ENCODE data around the gene AARS1.
"Not testable (repeated sequence)": the region's sequence is repeated elsewhere in the genome, so short reads cannot be mapped to it uniquely, and the experiment has no call there.

AARS1 gene

DNA sequence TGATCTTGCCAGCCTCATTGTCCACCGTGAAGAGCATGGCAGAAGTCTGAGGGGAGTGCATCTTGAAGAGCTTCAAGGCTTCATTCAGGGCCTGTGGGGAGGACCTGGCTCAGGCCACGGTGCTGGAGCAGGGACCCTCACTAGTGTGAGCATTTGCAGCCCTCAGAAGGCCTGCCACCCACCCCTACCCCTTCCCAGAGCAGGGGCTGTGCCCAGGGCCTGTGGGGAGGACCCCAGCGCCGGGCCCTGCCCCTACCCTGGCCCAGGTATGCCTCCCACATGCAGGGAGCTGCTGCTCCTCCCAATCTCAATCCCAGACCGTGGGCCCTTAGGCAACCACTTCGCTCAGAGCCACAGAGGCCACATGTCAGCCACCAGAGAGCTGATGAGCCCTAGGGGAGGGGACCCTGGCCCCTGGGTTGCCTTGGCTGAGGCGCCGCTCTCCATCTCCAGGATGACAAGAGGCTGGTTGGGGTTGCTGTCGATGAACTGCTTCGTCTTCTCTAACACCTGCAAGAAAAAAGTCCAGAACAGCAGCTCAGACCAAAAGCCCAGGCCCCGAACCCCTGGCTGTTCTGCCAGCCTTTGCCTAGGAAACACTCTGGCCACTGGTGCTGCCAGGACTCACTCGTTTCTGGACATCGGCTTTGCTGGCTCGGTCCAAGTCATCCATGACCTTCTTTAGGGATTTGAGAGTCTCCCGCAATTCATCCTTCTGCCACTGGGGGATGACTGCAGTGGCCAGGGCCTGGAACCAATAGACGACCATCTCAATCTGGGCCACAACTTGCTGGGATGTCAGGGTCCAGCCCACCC is 35.8 kb downstream of the AARS1 start:
- DNase-seq (ENCODE audit: low read depth) = peak; percentile 63
- TF ChIP-seq MYC (IDR thresholded peaks at IDR 0.05; ENCODE audit: low read depth, low read length) = no peak
- TF ChIP-seq, protein P1, sequence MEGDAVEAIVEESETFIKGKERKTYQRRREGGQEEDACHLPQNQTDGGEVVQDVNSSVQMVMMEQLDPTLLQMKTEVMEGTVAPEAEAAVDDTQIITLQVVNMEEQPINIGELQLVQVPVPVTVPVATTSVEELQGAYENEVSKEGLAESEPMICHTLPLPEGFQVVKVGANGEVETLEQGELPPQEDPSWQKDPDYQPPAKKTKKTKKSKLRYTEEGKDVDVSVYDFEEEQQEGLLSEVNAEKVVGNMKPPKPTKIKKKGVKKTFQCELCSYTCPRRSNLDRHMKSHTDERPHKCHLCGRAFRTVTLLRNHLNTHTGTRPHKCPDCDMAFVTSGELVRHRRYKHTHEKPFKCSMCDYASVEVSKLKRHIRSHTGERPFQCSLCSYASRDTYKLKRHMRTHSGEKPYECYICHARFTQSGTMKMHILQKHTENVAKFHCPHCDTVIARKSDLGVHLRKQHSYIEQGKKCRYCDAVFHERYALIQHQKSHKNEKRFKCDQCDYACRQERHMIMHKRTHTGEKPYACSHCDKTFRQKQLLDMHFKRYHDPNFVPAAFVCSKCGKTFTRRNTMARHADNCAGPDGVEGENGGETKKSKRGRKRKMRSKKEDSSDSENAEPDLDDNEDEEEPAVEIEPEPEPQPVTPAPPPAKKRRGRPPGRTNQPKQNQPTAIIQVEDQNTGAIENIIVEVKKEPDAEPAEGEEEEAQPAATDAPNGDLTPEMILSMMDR (IDR thresholded peaks at IDR 0.05; ENCODE audit: low read depth, low read length) = peak; percentile 78
- no peak overlapping the region for H3K4me3 ChIP-seq (ENCODE audit: low read depth, low read length)

DNA sequence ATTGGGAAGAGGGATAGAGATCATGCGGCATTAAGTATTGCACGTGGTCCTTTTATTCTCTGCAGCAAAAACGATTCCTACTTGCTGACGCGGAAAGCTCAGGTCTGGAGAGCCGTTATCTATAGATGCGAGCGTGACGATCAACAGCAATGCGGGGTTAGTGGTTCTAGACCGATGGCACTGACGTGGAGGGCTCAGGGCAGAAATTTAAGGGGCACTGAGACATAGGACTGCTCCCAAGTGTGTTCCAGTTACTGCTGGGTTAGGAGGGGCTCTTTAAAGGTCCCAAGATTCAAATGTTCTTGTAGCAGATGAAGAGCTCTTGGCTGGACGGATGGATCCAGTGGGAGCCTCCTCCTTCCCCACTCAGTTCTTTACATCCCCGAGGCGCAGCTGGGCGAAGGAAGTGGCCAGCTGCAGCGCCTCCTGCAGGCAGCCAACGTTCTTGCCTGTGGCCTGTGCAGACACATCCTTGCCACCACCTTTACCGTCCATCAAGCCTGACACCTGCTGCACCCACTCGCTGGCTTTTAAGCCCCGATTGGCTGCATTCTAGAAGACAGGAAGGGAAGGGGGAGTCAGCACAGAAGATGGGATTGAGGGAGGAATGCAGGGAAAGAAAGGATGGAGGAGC is 36.8 kb downstream of the AARS1 start:
- DNase-seq (ENCODE audit: low read depth) = peak; percentile 56
- no peak for TF ChIP-seq MYC (IDR thresholded peaks at IDR 0.05; ENCODE audit: low read depth, low read length)
- TF ChIP-seq, protein P1 (IDR thresholded peaks at IDR 0.05; ENCODE audit: low read depth, low read length) = peak; percentile 50
- H3K4me3 ChIP-seq (ENCODE audit: low read depth, low read length) = peak overlapping the region; percentile 36

DNA sequence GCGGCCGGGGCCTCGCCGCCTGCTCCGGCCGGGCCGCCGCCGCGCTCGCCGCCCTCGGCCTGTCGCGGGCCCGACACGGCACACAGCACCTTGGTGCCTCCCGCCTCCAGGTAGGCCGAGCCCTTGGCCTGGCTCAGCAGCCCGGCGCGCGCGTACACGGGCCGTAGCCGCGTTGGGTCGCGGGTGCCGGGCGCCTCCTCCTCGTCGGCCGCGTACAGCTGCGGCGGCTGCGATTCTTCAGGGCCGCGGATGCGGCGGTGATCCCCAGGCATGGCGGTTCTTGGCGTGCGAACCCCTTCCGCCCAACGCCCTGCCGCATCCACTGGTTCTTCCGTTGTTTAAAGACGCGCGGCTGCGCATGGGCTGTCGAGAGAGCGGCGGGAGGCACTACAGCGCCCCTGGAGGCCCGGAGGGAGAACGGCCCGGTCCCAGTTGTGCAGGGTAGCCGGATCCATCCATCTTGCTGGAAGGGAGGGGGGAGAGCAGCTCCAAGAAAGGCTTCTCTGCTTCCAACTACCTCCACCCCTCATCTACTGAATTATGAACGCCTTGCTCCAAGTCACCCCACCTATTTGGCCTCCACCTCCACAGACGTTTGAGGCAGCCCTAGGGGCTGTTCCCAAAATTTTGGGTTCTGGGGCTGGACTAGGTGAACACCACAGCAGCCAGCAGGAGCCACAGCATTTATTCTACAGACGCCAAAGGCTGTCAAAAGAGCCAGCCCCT is 37.5 kb downstream of the AARS1 start, which contains the start of gene EXOSC6:
Gene EXOSC6, minus strand, starts transcription at position 312 of the 726 bp plus-strand sequence. Its CDS starts 40 bp downstream, at position 272.
- peak within 1 kb of the TSS; percentile 88 for H3K4me3 ChIP-seq (ENCODE audit: low read depth, low read length)
- DNase-seq (ENCODE audit: low read depth) = peak; percentile 98
- TF ChIP-seq, protein P1 (IDR thresholded peaks at IDR 0.05; ENCODE audit: low read depth, low read length) = peak; percentile 92
- TF ChIP-seq POLR2A (IDR thresholded peaks at IDR 0.05; ENCODE audit: extremely low read depth, insufficient read length) = peak; percentile 88
- TF ChIP-seq, protein P2, sequence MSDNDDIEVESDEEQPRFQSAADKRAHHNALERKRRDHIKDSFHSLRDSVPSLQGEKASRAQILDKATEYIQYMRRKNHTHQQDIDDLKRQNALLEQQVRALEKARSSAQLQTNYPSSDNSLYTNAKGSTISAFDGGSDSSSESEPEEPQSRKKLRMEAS (IDR thresholded peaks at IDR 0.05; ENCODE audit: low read depth, low read length) = peak; percentile 63
- TF ChIP-seq MYC (IDR thresholded peaks at IDR 0.05; ENCODE audit: low read depth, low read length) = peak; percentile 75

DNA sequence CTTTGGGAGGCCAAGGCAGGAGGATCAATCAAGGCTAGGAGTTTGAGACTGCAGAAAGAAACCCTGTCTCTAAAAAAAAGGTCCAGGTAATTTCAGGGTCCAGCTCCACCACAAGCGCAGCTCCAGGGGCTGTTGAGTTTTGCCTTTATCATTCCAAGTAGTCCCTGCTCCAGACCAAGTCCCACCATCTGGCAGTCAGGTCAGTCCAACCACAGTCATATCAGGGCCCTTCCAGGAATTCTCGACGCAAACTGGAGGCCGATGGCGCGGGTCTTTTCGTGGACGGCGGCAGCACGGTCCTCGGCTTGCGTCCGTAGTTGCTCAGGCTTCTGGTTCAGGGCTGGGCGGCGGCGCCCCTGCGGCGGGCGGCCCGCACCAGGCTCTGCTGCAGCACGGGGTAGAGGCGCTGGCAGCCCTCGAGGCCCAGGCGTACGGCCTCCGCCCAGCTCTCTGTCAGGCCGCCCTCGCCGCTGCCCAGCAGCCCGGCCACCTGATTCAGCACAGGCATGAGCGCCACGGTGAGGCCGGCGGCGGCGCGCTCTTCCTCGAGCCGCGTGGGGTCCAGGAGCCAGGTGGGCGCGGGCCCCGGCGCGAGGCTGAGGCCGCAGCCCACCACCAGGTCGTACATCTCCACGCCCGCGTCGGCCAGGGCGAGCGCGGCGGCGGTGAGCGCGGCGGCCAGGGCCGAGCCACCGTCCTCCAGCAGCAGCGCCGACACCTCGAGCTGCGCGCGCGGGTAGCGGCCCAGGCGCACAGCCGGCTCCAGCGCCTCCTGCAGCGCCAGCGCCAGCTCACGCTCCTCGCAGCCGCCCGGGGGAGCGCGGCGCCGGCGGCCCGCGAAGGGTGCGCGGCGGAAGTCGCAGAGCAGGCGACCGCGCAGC is 38.3 kb downstream of the AARS1 start:
- peak; percentile 79 for DNase-seq (ENCODE audit: low read depth)
- TF ChIP-seq, protein P1 (IDR thresholded peaks at IDR 0.05; ENCODE audit: low read depth, low read length) = no peak
- no peak for TF ChIP-seq POLR2A (IDR thresholded peaks at IDR 0.05; ENCODE audit: extremely low read depth, insufficient read length)
- TF ChIP-seq MYC (IDR thresholded peaks at IDR 0.05; ENCODE audit: low read depth, low read length) = peak; percentile 41; the same call in 1 of the 2 replicates
- TF ChIP-seq, protein P2 (IDR thresholded peaks at IDR 0.05; ENCODE audit: low read depth, low read length) = no peak
- peak overlapping the region; percentile 88 for H3K4me3 ChIP-seq (ENCODE audit: low read depth, low read length)

DNA sequence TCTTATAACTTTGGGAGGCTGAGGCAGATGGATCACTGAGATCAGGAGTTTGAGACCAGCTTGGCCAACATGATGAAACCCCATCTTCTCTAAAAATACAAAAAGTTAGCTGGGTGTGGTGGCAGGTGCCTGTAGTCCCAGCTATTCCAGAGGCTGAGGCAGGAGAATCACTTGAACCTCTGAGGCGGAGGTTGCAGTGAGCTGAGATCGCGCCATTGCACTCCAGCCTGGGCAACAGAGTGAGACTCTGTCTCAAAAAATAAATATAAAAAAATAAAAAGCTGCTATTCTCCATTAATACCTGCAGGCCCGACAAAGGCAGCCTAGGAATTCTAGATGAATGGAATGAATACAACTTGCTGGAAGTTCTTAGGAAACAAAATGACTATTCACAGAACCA is 39.6 kb downstream of the AARS1 start:
- H3K4me3 ChIP-seq (ENCODE audit: low read depth, low read length) = peak overlapping the region; percentile 76
- not testable (repeated sequence) for DNase-seq (ENCODE audit: low read depth)

DNA sequence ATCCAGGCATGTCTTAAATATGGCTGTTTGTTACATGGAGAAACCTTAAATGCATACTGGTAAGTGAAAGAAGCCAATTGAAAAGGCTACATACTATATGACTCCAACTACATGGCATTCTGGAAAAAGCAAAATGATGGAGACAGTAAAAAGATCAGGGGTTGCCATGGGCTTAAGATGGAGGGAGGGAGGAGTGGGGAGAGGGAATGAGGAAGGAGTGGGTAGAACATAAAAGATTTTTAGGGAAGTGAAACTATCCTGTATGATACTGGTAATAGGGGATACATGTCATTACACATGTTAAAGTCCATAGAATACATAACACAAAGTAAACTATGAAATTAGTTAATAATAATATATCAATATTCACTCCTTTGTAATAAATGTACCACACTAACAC is 50.5 kb downstream of the AARS1 start:
- DNase-seq (ENCODE audit: low read depth) = peak; percentile 71
- H3K4me3 ChIP-seq (ENCODE audit: low read depth, low read length) = not testable (repeated sequence)

DNA sequence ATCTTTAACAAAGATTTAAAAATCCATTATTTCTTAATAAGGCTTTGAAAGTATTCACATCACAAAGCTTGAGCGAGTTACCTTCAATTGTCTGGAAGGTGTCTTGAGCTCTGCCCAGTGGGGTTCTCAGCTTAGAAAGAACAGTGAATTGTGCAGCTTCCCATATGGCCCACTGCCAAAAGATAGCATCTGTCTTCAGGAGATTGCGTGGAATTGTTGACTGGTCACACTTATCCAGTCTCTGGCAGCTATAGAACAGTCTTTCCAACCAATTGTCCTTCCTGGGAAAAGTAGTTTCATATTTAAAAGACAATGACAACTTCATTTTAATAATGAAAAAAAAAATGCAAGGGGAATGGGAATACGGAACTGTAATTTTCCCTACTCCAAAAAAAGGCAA is 57.5 kb downstream of the AARS1 start:
- not testable (repeated sequence) for H3K4me3 ChIP-seq (ENCODE audit: low read depth, low read length); DNase-seq (ENCODE audit: low read depth)

DNA sequence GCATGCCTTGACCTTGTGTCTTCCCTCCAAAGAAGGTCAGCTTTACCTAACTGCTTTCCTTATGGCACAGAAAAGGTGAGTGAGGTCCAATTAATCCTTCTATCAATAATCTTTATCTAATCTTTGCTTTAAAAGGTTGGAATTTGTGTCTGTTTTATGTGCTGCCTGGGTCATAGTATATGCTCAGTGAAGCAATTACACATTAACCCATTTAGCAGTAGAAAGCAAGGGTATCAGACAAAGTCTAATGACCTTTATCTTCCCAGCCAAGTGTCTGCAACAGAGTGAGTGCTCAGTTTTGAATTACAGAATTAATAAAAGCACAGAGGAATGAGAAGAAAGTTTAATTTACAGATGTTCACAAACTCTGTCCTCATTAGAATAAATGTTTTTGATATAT is 63.3 kb downstream of the AARS1 start:
- not testable (repeated sequence) for DNase-seq (ENCODE audit: low read depth); H3K4me3 ChIP-seq (ENCODE audit: low read depth, low read length)

DNA sequence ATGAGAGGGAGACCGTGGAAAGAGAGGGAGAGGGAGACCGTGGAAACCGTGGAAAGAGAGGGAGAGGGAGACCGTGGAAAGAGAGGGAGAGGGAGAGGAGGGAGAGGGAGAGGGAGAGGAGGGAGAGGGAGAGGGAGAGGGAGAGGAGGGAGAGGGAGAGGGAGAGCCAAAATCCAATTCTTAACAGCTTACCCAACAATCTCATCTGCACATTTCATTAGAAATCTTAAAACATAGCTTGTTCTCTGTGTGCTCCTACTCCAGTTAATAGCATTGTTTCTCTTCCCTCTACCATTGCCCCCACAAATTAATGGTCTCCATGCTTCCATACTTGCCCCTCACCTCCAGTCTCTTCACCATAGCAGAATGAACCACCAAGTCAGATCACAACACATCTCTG is 63.9 kb downstream of the AARS1 start:
- H3K4me3 ChIP-seq (ENCODE audit: low read depth, low read length); DNase-seq (ENCODE audit: low read depth): not testable (repeated sequence)

DNA sequence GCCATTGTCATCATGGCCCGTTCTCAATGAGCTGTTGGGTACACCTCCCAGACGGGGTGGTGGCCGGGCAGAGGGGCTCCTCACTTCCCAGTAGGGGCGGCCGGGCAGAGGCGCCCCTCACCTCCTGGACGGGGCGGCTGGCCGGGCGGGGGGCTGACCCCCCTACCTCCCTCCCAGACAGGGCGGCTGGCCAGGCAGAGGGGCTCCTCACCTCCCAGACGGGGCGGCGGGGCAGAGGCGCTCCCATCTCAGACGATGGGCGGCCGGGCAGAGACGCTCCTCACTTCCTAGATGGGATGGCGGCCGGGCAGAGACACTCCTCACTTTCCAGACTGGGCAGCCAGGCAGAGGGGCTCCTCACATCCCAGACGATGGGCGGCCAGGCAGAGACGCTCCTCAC is 64.7 kb downstream of the AARS1 start:
- H3K4me3 ChIP-seq (ENCODE audit: low read depth, low read length); DNase-seq (ENCODE audit: low read depth): not testable (repeated sequence)
